Activated CD8-positive, alpha-beta memory T cell treated with anti-CD3 and anti-CD28 coated beads, Interleukin-2, amount 10 ng/mL, durations not matched to agents 7 days and 5 days (primary cell): ENCODE data around the gene TCFL5. TPM values are rescaled to one million over a fixed set of nuclear protein-coding genes. Genes with fewer than 3 reads are reported as not detected.
A peak's percentile ranks its signal among the peaks of the same experiment; 100 is the strongest.

Experiments used
- ATAC-seq: fragments of 150-1000 bp; cut with Tn5 transposase; one replicate; pipeline ENCODE4 v1.10.0; 2021; ENCODE audit warnings: moderate library complexity
- CTCF ChIA-PET: fragments of 350-600 bp; sonication (Branson Sonifier 250); formaldehyde crosslinking; loops from one replicate; lab custom pipeline; 2021; ENCODE audit warnings: antibody characterized with exemption; lab: Charles Lee
- DNase-seq: peaks from one replicate; pipeline ENCODE4 v3.0.0-alpha.2; 2020
- H3K27ac Mint-ChIP-seq: one replicate; pipeline ENCODE4 v1.8.0; 2021; ENCODE audit warnings: mild to moderate bottlenecking, mixed read lengths
- H3K27me3 Mint-ChIP-seq: one replicate; pipeline ENCODE4 v1.8.0; 2021; ENCODE audit warnings: mixed read lengths
- H3K36me3 Mint-ChIP-seq: one replicate; pipeline ENCODE4 v1.8.0; 2021; ENCODE audit warnings: mild to moderate bottlenecking, mixed read lengths
- H3K4me1 Mint-ChIP-seq: one replicate; pipeline ENCODE4 v1.8.0; 2021; ENCODE audit warnings: mixed read lengths
- H3K4me3 Mint-ChIP-seq: one replicate; pipeline ENCODE4 v1.8.0; 2021; ENCODE audit warnings: mild to moderate bottlenecking, moderate library complexity, mixed read lengths
- H3K9me3 Mint-ChIP-seq: one replicate; pipeline ENCODE4 v1.8.0; 2022; ENCODE audit warnings: low read depth, mixed read lengths
- total RNA-seq, 2 experiments: library from RNA; stranded (reverse); gene quantifications; one replicate each; pipeline ENCODE4 v1.2.3, GENCODE V29; 2021

The TCFL5 gene
- total RNA-seq, 2 experiments from 2014 or later = 6.6 to 6.7 TPM

GRCh38 chr20:62900692-62901584 is 39.3 kb upstream of the TCFL5 start:
- H3K4me3 Mint-ChIP-seq = no peak overlapping the region
- peaks cover 55% of the 10 kb centered on the region for H3K4me1 Mint-ChIP-seq
- H3K27me3 Mint-ChIP-seq = no peaks in the 10 kb centered on the region
- DNase-seq (no peak), ATAC-seq (peak; percentile 16)
- peaks cover 31% of the 10 kb centered on the region for H3K36me3 Mint-ChIP-seq
- peak overlapping the region; percentile 39 for H3K27ac Mint-ChIP-seq
- H3K9me3 Mint-ChIP-seq = no peaks in the 10 kb centered on the region
- CTCF ChIA-PET = interaction anchor here (0.6 to 13.9 kb wide), 17 partner anchors 7 to 108 kb away, joined by 3 to 268 read pairs (median 6); partner anchors contain the start of genes DIDO1, GID8, SLC17A9 and TCFL5

- Mint-ChIP-seq H3K27me3 (no peaks in the 10 kb centered on the region), H3K4me3 (peak overlapping the region; percentile 41), H3K36me3 (peaks cover 30% of the 10 kb centered on the region), H3K9me3 (no peaks in the 10 kb centered on the region), H3K27ac (peak overlapping the region; percentile 70), H3K4me1 (peaks cover 52% of the 10 kb centered on the region)
- DNase-seq (peak; percentile 88), ATAC-seq (peak; percentile 93)
- CTCF ChIA-PET = interaction anchor here (1.0 to 13.9 kb wide), 15 partner anchors 8 to 109 kb away, joined by 3 to 268 read pairs (median 7); partner anchors contain the start of genes DIDO1, GID8 and SLC17A9
Observed at GRCh38 chr20:62900052-62900691, 38.5 kb upstream of the TCFL5 start.

GRCh38 chr20:62899633-62900051 is 38.0 kb upstream of the TCFL5 start:
- DNase-seq = no peak
- Mint-ChIP-seq H3K4me1 (peaks cover 47% of the 10 kb centered on the region), H3K27ac (peak overlapping the region; percentile 70), H3K9me3 (no peaks in the 10 kb centered on the region), H3K36me3 (peaks cover 26% of the 10 kb centered on the region), H3K4me3 (no peak overlapping the region), H3K27me3 (no peaks in the 10 kb centered on the region)
- CTCF ChIA-PET = interaction anchor here (1.0 to 13.9 kb wide), 13 partner anchors 9 to 109 kb away, joined by 3 to 268 read pairs (median 7); partner anchors contain the start of genes DIDO1 and SLC17A9
- no peak for ATAC-seq

GRCh38 chr20:62898970-62899632 is 37.5 kb upstream of the TCFL5 start:
- peak overlapping the region; percentile 71 for H3K27ac Mint-ChIP-seq
- H3K4me3 Mint-ChIP-seq = peak overlapping the region; percentile 37
- CTCF ChIA-PET = interaction anchor here (1.0 to 13.9 kb wide), 12 partner anchors 9 to 110 kb away, joined by 3 to 268 read pairs (median 6); partner anchors contain the start of gene DIDO1
- peak; percentile 48 for ATAC-seq
- peaks cover 29% of the 10 kb centered on the region for H3K36me3 Mint-ChIP-seq
- H3K27me3 Mint-ChIP-seq = no peaks in the 10 kb centered on the region
- DNase-seq = peak; percentile 70
- H3K9me3 Mint-ChIP-seq = no peaks in the 10 kb centered on the region
- peaks cover 44% of the 10 kb centered on the region for H3K4me1 Mint-ChIP-seq

- no peak for ATAC-seq
- peak overlapping the region; percentile 71 for H3K27ac Mint-ChIP-seq
- no peaks in the 10 kb centered on the region for H3K9me3 Mint-ChIP-seq
- no peaks in the 10 kb centered on the region for H3K27me3 Mint-ChIP-seq
- H3K4me1 Mint-ChIP-seq = peaks cover 37% of the 10 kb centered on the region
- H3K36me3 Mint-ChIP-seq = peaks cover 28% of the 10 kb centered on the region
- CTCF ChIA-PET = interaction anchor here (0.9 to 13.9 kb wide), 12 partner anchors 8 to 113 kb away, joined by 3 to 268 read pairs (median 6); partner anchors contain the start of gene DIDO1
- no peak overlapping the region for H3K4me3 Mint-ChIP-seq
- DNase-seq = no peak
Observed at GRCh38 chr20:62898093-62898964, 36.7 kb upstream of the TCFL5 start.

- Mint-ChIP-seq H3K4me3 (no peak overlapping the region), H3K36me3 (peaks cover 34% of the 10 kb centered on the region), H3K9me3 (no peaks in the 10 kb centered on the region), H3K27ac (peak overlapping the region; percentile 45), H3K4me1 (peaks cover 35% of the 10 kb centered on the region), H3K27me3 (no peaks in the 10 kb centered on the region)
- DNase-seq (no peak), ATAC-seq (no peak)
- CTCF ChIA-PET = interaction anchor here (0.9 to 13.9 kb wide), 8 partner anchors 9 to 114 kb away, joined by 3 to 268 read pairs (median 4); partner anchors contain the start of gene DIDO1
Observed at GRCh38 chr20:62897666-62898065, 36.0 kb upstream of the TCFL5 start.

GRCh38 chr20:62896526-62896925 is 34.9 kb upstream of the TCFL5 start:
- Mint-ChIP-seq H3K27ac (no peak overlapping the region), H3K4me3 (no peak overlapping the region), H3K9me3 (no peaks in the 10 kb centered on the region), H3K27me3 (no peaks in the 10 kb centered on the region), H3K4me1 (peaks cover 36% of the 10 kb centered on the region), H3K36me3 (peaks cover 41% of the 10 kb centered on the region)
- ATAC-seq (no peak), DNase-seq (no peak)
- CTCF ChIA-PET = interaction anchor here (1.2 kb wide), 1 partner anchor 76 kb away, joined by 4 read pairs; no protein-coding TSS in a partner anchor

- Mint-ChIP-seq H3K27me3 (no peaks in the 10 kb centered on the region), H3K4me3 (no peak overlapping the region), H3K9me3 (no peaks in the 10 kb centered on the region), H3K36me3 (peaks cover 47% of the 10 kb centered on the region), H3K27ac (no peak overlapping the region), H3K4me1 (peaks cover 34% of the 10 kb centered on the region)
- CTCF ChIA-PET = no interaction called here
- DNase-seq (no peak), ATAC-seq (no peak)
Observed at GRCh38 chr20:62895539-62895938, 33.9 kb upstream of the TCFL5 start.

- no peak overlapping the region for H3K4me3 Mint-ChIP-seq
- DNase-seq (no peak), ATAC-seq (no peak)
- H3K27ac Mint-ChIP-seq = no peak overlapping the region
- peaks cover 21% of the 10 kb centered on the region for H3K4me1 Mint-ChIP-seq
- CTCF ChIA-PET = interaction anchor here (1.3 to 2.1 kb wide), 2 partner anchors 11 to 13 kb away, joined by 3 to 7 read pairs; no protein-coding TSS in a partner anchor
- H3K9me3 Mint-ChIP-seq = no peaks in the 10 kb centered on the region
- no peaks in the 10 kb centered on the region for H3K27me3 Mint-ChIP-seq
- peaks cover 54% of the 10 kb centered on the region for H3K36me3 Mint-ChIP-seq
Observed at GRCh38 chr20:62894261-62894660, 32.6 kb upstream of the TCFL5 start.

- CTCF ChIA-PET = interaction anchor here (1.0 to 2.1 kb wide), 2 partner anchors 10 to 14 kb away, joined by 3 to 7 read pairs; no protein-coding TSS in a partner anchor
- DNase-seq = no peak
- no peak overlapping the region for H3K27ac Mint-ChIP-seq
- H3K36me3 Mint-ChIP-seq = peaks cover 54% of the 10 kb centered on the region
- H3K27me3 Mint-ChIP-seq = no peaks in the 10 kb centered on the region
- H3K4me1 Mint-ChIP-seq = peaks cover 16% of the 10 kb centered on the region
- ATAC-seq = no peak
- H3K9me3 Mint-ChIP-seq = no peaks in the 10 kb centered on the region
- no peak overlapping the region for H3K4me3 Mint-ChIP-seq
Observed at GRCh38 chr20:62893700-62894099, 32.1 kb upstream of the TCFL5 start.

GRCh38 chr20:62892348-62893304 is 31.0 kb upstream of the TCFL5 start:
- no peaks in the 10 kb centered on the region for H3K9me3 Mint-ChIP-seq
- H3K27me3 Mint-ChIP-seq = no peaks in the 10 kb centered on the region
- no peak overlapping the region for H3K4me3 Mint-ChIP-seq
- H3K4me1 Mint-ChIP-seq = peaks cover 17% of the 10 kb centered on the region
- no peak for ATAC-seq
- H3K36me3 Mint-ChIP-seq = peaks cover 58% of the 10 kb centered on the region
- no peak overlapping the region for H3K27ac Mint-ChIP-seq
- DNase-seq = no peak
- CTCF ChIA-PET = interaction anchor here (1.0 to 3.7 kb wide), 3 partner anchors 7 to 15 kb away, joined by 3 to 13 read pairs (median 7); no protein-coding TSS in a partner anchor
